Ramos (cell line): ENCODE data around the gene APOE.
"Not testable (repeated sequence)": the region's sequence is repeated elsewhere in the genome, so short reads cannot be mapped to it uniquely, and the experiment has no call there.

ENCODE experiments used
- in situ Hi-C: fragments of 300-500 bp; cut with MboI; formaldehyde crosslinking; loops from one replicate; pipeline ENCODE4 v1.14.3; 2022; ENCODE audit warnings: low sequenced_read_pairs; ENCODE audit not compliant: unreplicated experiment

APOE gene

GRCh38 chr19:44907613-44908012 lies 2.0 kb downstream of the APOE start:
- in situ Hi-C loops: loop anchor here (10.0 kb wide), 2 partner anchors 147 to 277 kb away; no protein-coding TSS in a partner anchor

GRCh38 chr19:44908074-44908835 lies 2.7 kb downstream of the APOE start:
- in situ Hi-C loops: loop anchor here (10.0 kb wide), 2 partner anchors 147 to 277 kb away; no protein-coding TSS in a partner anchor

- in situ Hi-C loops: loop anchor here (10.0 kb wide), 2 partner anchors 146 to 276 kb away; no protein-coding TSS in a partner anchor
Measured at GRCh38 chr19:44908836-44909261, 3.3 kb downstream of the APOE start.

GRCh38 chr19:44909775-44910174 lies 4.2 kb downstream of the APOE start:
- in situ Hi-C loops: loop anchor here (10.0 kb wide), 2 partner anchors 145 to 275 kb away; no protein-coding TSS in a partner anchor

GRCh38 chr19:44911896-44912295 lies 6.3 kb downstream of the APOE start:
- in situ Hi-C loops: not testable (repeated sequence)

GRCh38 chr19:44912854-44913253 lies 7.3 kb downstream of the APOE start:
- in situ Hi-C loops: no loop called here

GRCh38 chr19:44913512-44914432 lies 8.2 kb downstream of the APOE start:
- in situ Hi-C loops: not testable (repeated sequence)

GRCh38 chr19:44914433-44915206 lies 9.0 kb downstream of the APOE start, which contains the start of gene APOC1:
Gene APOC1 (plus strand): TSS chr19:44914608. CDS start chr19:44914892, 284 bp downstream.
- in situ Hi-C loops: not testable (repeated sequence)

- in situ Hi-C loops: no loop called here
Measured at GRCh38 chr19:44924243-44924725, 18.7 kb downstream of the APOE start.

- in situ Hi-C loops: no loop called here
Measured at GRCh38 chr19:44925114-44925891, 19.7 kb downstream of the APOE start.

GRCh38 chr19:44926245-44927077 lies 20.9 kb downstream of the APOE start:
- in situ Hi-C loops: not testable (repeated sequence)

GRCh38 chr19:44927746-44928145 lies 22.1 kb downstream of the APOE start:
- in situ Hi-C loops: no loop called here

- in situ Hi-C loops: no loop called here
Measured at GRCh38 chr19:44930088-44930487, 24.5 kb downstream of the APOE start.

- in situ Hi-C loops: no loop called here
Measured at GRCh38 chr19:44931541-44931940, 25.9 kb downstream of the APOE start.

- in situ Hi-C loops: no loop called here
Measured at GRCh38 chr19:44939668-44940067, 34.1 kb downstream of the APOE start.

GRCh38 chr19:44942067-44942571 lies 36.5 kb downstream of the APOE start, which contains the start of gene APOC4:
Gene APOC4 (plus strand): TSS chr19:44942237. CDS start chr19:44942278, 41 bp downstream.
- in situ Hi-C loops: no loop called here

- in situ Hi-C loops: no loop called here
Measured at GRCh38 chr19:44943801-44944249, 38.2 kb downstream of the APOE start.
